Astrocyte (in vitro differentiated cells and primary cell): ENCODE results near the gene VAV2. TPM values are rescaled to one million over a fixed set of nuclear protein-coding genes. Genes with fewer than 3 reads are reported as not detected.
A peak's percentile ranks its signal among the peaks of the same experiment; 100 is the strongest.

Experiments
- DNase-seq: peaks from one replicate; pipeline ENCODE4 v3.0.0-alpha.2; 2010; ENCODE audit warnings: low read depth
- FAIRE-seq: peaks from 2 replicates; lab custom pipeline; 2011; peaks lifted over from hg19 to GRCh38; lab: Jason Lieb, UNC
- H2AFZ ChIP-seq: 2 replicates; pipeline ENCODE4 v1.6.0; 2012; ENCODE audit warnings: low read depth, low read length, inconsistent platforms
- H3K27ac ChIP-seq: 2 replicates; pipeline ENCODE4 v1.5.1; 2011; ENCODE audit warnings: low read depth, low read length, inconsistent platforms
- H3K27me3 ChIP-seq: 2 replicates; pipeline ENCODE4 v1.6.0; 2011; ENCODE audit warnings: low read length, inconsistent platforms; ENCODE audit not compliant: insufficient read depth
- H3K36me3 ChIP-seq: 2 replicates; pipeline ENCODE4 v1.5.1; 2011; ENCODE audit warnings: low read length, inconsistent platforms; ENCODE audit not compliant: insufficient read depth
- H3K4me1 ChIP-seq: 2 replicates; pipeline ENCODE4 v1.5.1; 2011; ENCODE audit warnings: low read length, inconsistent platforms; ENCODE audit not compliant: insufficient read depth
- H3K4me2 ChIP-seq: 2 replicates; pipeline ENCODE4 v1.6.0; 2012; ENCODE audit warnings: low read length, inconsistent platforms
- H3K4me3 ChIP-seq: 2 replicates; pipeline ENCODE4 v1.5.1; 2011; ENCODE audit warnings: low read depth, mild to moderate bottlenecking, low read length, inconsistent platforms; ENCODE audit not compliant: insufficient read depth
- H3K79me2 ChIP-seq: 2 replicates; pipeline ENCODE4 v1.6.0; 2012; ENCODE audit warnings: mild to moderate bottlenecking, low read length, inconsistent platforms; ENCODE audit not compliant: insufficient read depth
- H3K9ac ChIP-seq: 2 replicates; pipeline ENCODE4 v1.6.0; 2012; ENCODE audit warnings: mild to moderate bottlenecking, low read length, inconsistent platforms
- H3K9me3 ChIP-seq: 2 replicates; pipeline ENCODE4 v1.5.1; 2012; ENCODE audit warnings: low read depth, mild to moderate bottlenecking, low read length, inconsistent platforms; ENCODE audit not compliant: insufficient read depth
- H4K20me1 ChIP-seq: 2 replicates; pipeline ENCODE4 v1.6.0; 2012; ENCODE audit warnings: low read length, inconsistent platforms; ENCODE audit not compliant: insufficient read depth
- H3K27ac Mint-ChIP-seq: one replicate; pipeline ENCODE4 v1.8.0; 2021; ENCODE audit warnings: mild to moderate bottlenecking, mixed read lengths; ENCODE audit not compliant: unreplicated experiment
- H3K27me3 Mint-ChIP-seq: one replicate; pipeline ENCODE4 v1.8.0; 2021; ENCODE audit warnings: low read depth, mixed read lengths; ENCODE audit not compliant: unreplicated experiment
- H3K36me3 Mint-ChIP-seq: one replicate; pipeline ENCODE4 v1.8.0; 2021; ENCODE audit warnings: low read depth, mixed read lengths; ENCODE audit not compliant: unreplicated experiment
- H3K4me1 Mint-ChIP-seq: one replicate; pipeline ENCODE4 v1.8.0; 2021; ENCODE audit warnings: low read depth, mixed read lengths; ENCODE audit not compliant: unreplicated experiment
- H3K4me3 Mint-ChIP-seq: one replicate; pipeline ENCODE4 v1.8.0; 2021; ENCODE audit warnings: mild to moderate bottlenecking, moderate library complexity, mixed read lengths; ENCODE audit not compliant: unreplicated experiment
- H3K9me3 Mint-ChIP-seq: one replicate; pipeline ENCODE4 v1.8.0; 2021; ENCODE audit warnings: mild to moderate bottlenecking, mixed read lengths; ENCODE audit not compliant: unreplicated experiment
- CTCF ChIP-seq: IDR thresholded peaks from 2 replicates; pipeline ENCODE4 v1.5.1; 2011; ENCODE audit warnings: low read depth, mild to moderate bottlenecking, inconsistent platforms, low read length, moderate library complexity; ENCODE audit not compliant: insufficient read depth
- EZH2 ChIP-seq: IDR thresholded peaks from 2 replicates; pipeline ENCODE4 v1.6.1; 2012; ENCODE audit warnings: mild to moderate bottlenecking, low read length, inconsistent platforms; ENCODE audit not compliant: insufficient read depth
- total RNA-seq: library from RNA; stranded (reverse); gene quantifications from 2 replicates; pipeline ENCODE4 v1.2.1, GENCODE V29; 2021

Gene VAV2
- total RNA-seq, 1 donor from 2014 or later: 36.5 TPM

GRCh38 chr9:133804199-133804598, 187.9 kb downstream of the VAV2 start:
- Histone ChIP-seq H3K27ac (no peak overlapping the region), H3K9ac (no peak overlapping the region), H3K4me1 (peaks cover 8% of the 10 kb centered on the region), H3K36me3 (peaks cover under 1% of the 10 kb centered on the region), H3K79me2 (no peaks in the 10 kb centered on the region), H3K4me2 (no peak overlapping the region), H3K27me3 (no peaks in the 10 kb centered on the region), H2AFZ (no peak overlapping the region), H4K20me1 (peaks cover 47% of the 10 kb centered on the region), H3K4me3 (no peak overlapping the region), H3K9me3 (no peaks in the 10 kb centered on the region)
- no peak for DNase-seq
- peaks cover 19% of the 10 kb centered on the region for H3K36me3 Mint-ChIP-seq
- H3K4me3 Mint-ChIP-seq: no peak overlapping the region
- FAIRE-seq: no peak
- no peak overlapping the region for H3K27ac Mint-ChIP-seq
- H3K9me3 Mint-ChIP-seq: peaks cover 2% of the 10 kb centered on the region
- TF ChIP-seq EZH2 (no peak), CTCF (no peak)
- no peaks in the 10 kb centered on the region for H3K27me3 Mint-ChIP-seq
- peaks cover 9% of the 10 kb centered on the region for H3K4me1 Mint-ChIP-seq

- H3K9ac ChIP-seq: no peak overlapping the region
- H3K4me3 ChIP-seq: no peak overlapping the region
- no peaks in the 10 kb centered on the region for H3K36me3 ChIP-seq
- no peak overlapping the region for H2AFZ ChIP-seq
- FAIRE-seq (no peak), DNase-seq (no peak)
- Mint-ChIP-seq H3K27ac (peak overlapping the region; percentile 53), H3K27me3 (no peaks in the 10 kb centered on the region), H3K9me3 (peaks cover 2% of the 10 kb centered on the region), H3K4me3 (no peak overlapping the region), H3K36me3 (peaks cover 22% of the 10 kb centered on the region), H3K4me1 (peaks cover 9% of the 10 kb centered on the region)
- H3K9me3 ChIP-seq: no peaks in the 10 kb centered on the region
- peaks cover 43% of the 10 kb centered on the region for H4K20me1 ChIP-seq
- no peaks in the 10 kb centered on the region for H3K79me2 ChIP-seq
- H3K27ac ChIP-seq: no peak overlapping the region
- no peaks in the 10 kb centered on the region for H3K27me3 ChIP-seq
- H3K4me1 ChIP-seq: peaks cover 8% of the 10 kb centered on the region
- H3K4me2 ChIP-seq: peak overlapping the region; percentile 47
- TF ChIP-seq EZH2 (no peak), CTCF (no peak)
These were observed 188.4 kb downstream of the VAV2 start for GRCh38 chr9:133803745-133804144.

GRCh38 chr9:133803028-133803585, 189.0 kb downstream of the VAV2 start:
- peak overlapping the region; percentile 53 for H3K27ac Mint-ChIP-seq
- FAIRE-seq: no peak

More at GRCh38 chr9:133803028-133803585, 189.0 kb downstream of the VAV2 start:
- Mint-ChIP-seq H3K27me3 (no peaks in the 10 kb centered on the region), H3K4me3 (peak overlapping the region; percentile 50), H3K36me3 (peaks cover 22% of the 10 kb centered on the region), H3K9me3 (peaks cover 2% of the 10 kb centered on the region), H3K4me1 (peaks cover 9% of the 10 kb centered on the region)
- Histone ChIP-seq H3K36me3 (no peaks in the 10 kb centered on the region), H3K9me3 (no peaks in the 10 kb centered on the region), H3K27ac (no peak overlapping the region), H4K20me1 (peaks cover 43% of the 10 kb centered on the region), H3K27me3 (no peaks in the 10 kb centered on the region), H2AFZ (no peak overlapping the region), H3K4me1 (peaks cover 8% of the 10 kb centered on the region), H3K79me2 (no peaks in the 10 kb centered on the region), H3K4me3 (no peak overlapping the region), H3K4me2 (peak overlapping the region; percentile 47), H3K9ac (no peak overlapping the region)
- TF ChIP-seq EZH2 (no peak), CTCF (no peak)
- peak; percentile 61 for DNase-seq
